Stimulated activated CD8-positive, alpha-beta memory T cell treated with anti-CD3 and anti-CD28 coated beads, Interleukin-4, amount 100 ng/mL, for 24 hours (primary cell): Measurements from ENCODE around the gene HOXC4.
"Not testable (repeated sequence)": the region's sequence is repeated elsewhere in the genome, so short reads cannot be mapped to it uniquely, and the experiment has no call there.

Experiments
- DNase-seq: peaks from one replicate; pipeline ENCODE4 v3.0.0-alpha.2; 2020; ENCODE audit warnings: low read depth

HOXC4 gene

DNA sequence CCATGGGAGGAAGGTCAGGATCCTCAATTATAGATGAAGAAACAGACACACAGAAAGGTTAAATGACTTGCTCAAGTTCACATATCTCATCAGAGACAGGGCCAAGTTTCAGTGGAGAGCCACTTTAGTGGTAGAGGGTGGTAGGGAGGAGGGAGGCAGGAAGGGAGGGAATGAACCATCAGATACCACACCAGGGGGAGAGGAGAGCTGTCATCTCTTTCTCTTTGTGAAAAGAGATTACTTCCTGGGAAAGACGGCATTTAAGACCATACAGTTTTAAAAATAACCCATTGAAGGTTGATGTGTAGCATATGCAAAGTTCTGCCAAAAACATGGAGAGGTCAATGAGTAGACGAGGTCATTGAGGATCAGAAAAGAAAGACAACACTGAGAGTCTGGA lies 39.3 kb downstream of the HOXC4 start:
- DNase-seq, result not testable (repeated sequence)

DNA sequence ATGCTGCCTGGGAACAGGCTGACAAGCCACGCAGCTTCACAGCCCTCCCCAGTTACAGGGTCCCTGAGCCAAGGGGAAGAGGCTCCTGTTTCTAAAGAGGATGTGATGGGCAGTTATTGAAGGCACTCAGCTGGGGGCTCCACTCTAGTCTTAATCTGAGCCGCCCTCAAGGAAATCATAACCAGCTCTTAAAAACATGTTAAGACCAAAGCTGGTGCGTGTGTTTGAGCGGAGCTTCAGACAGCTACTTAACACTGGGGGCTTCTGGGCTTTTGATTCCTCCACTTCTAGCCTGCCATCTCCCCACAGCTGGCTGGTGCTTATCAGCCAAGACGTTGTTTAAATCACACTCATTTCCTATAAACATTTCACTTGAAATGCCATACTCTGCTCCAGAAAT lies 42.3 kb downstream of the HOXC4 start:
- not testable (repeated sequence) for DNase-seq

- not testable (repeated sequence) for DNase-seq
Measured at GRCh38 chr12:54098644-54099043, 45.0 kb downstream of the HOXC4 start.

GRCh38 chr12:54100588-54100987 lies 47.0 kb downstream of the HOXC4 start:
- DNase-seq, result not testable (repeated sequence)

DNA sequence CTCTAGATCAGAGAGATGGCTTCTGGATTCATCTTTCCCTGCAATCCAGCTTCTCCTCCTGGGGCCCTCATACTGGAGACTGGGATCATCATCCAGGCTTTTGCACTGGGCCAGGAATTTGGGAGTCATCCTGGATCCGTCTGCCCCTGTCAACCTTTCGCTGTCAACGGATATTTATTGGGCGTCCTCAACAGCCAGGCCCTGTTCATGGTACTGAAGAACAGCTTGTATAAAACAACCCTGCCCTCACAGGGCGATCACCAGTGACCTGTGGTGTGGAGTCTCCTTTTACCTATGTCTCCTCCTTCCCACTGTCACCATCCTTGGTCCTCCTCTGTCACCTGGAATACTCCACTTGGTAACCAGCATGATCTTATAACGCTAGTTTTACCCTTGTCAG lies 48.6 kb downstream of the HOXC4 start:
- DNase-seq, result not testable (repeated sequence)

DNA sequence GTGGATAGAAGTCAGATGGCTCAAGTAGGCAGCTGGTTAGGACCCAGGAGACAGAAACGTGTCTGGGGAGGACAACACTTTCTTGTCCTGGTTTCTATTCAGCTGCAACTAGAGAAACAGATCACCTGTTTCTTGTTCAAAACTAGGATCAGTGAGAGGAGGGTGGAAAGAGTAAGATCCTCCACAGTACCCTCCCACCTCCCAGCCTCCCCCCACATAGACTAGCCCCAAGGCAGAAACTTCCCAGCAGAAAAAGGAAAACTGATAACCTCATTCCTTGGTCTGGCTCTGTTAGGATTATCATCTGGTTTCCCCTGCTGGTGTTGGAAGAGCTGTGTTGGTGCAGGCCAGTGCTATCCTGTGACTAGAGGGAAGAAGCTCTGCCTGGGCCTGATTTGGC lies 50.2 kb downstream of the HOXC4 start:
- DNase-seq, result not testable (repeated sequence)
